Measurements from ENCODE around the gene SEPTIN5.

Gene SEPTIN5

DNA sequence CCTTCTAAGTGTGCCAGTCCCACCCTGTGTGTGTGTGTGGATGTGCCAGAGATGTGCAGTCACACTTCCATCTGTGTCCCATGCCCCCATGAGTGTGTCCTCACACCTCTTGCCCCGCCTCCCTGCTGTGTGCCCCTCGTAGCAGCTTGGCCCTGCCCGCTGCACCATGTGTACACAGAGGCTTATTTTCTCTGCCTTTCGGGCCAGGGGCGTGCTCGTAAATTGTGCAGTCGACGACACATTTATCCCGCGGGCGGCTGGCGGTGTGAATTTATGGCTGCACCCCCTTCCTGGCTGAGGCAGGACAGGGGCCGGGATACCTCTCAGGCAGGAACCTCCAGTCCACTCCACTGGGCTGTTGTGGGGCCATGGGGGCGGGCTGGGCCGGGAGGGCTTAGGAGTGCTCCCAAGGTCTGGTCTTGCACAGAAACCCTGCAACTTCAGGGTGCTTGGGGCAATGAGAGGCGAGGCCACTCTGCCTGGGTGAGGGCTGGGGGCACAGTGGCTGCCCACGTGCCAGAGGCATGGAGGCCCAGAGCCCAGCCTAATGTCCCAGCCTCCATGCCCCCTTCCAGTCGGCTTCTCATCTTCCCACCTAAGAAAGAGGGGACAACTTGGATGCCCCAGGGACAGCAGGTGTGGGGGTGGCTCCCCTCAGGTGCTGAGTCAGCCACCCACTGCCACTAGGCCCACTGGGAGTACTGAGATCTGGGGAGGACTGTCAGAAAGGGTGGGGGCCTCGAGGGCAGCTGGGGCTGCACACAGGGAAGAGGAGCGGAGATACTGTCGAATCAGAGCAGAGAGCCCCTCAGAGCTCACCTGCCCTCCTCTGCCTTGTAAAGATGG, 21.6 kb downstream of the SEPTIN5 start:
- no peak for DNase-seq

DNA sequence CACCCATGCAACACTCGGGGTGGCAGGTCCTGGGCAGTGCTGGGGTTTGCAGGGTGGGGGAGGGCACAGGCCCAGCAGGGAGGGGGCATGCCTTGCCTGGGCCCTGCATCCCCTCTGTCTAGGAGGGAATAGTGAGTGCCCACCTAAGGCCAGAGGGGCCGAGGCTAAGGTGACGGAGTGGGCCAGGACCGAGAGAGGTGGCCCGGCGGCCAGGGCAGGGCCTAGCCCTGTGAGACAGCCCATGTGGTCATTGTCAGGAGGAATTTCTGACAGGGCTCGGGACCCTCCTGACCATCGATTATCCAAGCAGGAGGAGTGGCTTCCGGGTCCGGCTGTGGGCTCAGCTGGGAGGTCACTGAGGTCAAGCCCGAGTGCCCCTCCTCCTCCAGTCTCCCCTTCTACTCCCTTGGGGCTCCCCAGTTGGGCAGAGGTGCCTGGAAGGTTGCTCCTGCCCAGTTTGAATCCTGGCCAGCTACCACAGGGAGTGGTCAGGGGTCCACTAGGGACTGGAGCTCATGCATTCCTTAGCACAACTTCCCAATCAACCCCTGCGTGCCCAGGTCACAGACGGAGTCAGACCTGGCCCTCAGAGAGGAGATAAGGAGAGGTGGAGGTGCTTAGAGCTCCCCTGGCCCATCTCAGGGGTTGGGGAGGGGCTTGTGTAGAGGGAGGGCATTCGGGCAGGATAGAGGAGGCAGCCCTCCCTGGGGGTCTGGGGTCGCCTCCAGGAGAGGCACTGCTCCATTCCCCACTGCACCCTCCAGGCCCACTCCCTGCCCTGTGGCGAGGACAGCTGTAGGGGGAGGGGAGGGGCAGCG, 23.8 kb downstream of the SEPTIN5 start:
- DNase-seq = no peak

DNA sequence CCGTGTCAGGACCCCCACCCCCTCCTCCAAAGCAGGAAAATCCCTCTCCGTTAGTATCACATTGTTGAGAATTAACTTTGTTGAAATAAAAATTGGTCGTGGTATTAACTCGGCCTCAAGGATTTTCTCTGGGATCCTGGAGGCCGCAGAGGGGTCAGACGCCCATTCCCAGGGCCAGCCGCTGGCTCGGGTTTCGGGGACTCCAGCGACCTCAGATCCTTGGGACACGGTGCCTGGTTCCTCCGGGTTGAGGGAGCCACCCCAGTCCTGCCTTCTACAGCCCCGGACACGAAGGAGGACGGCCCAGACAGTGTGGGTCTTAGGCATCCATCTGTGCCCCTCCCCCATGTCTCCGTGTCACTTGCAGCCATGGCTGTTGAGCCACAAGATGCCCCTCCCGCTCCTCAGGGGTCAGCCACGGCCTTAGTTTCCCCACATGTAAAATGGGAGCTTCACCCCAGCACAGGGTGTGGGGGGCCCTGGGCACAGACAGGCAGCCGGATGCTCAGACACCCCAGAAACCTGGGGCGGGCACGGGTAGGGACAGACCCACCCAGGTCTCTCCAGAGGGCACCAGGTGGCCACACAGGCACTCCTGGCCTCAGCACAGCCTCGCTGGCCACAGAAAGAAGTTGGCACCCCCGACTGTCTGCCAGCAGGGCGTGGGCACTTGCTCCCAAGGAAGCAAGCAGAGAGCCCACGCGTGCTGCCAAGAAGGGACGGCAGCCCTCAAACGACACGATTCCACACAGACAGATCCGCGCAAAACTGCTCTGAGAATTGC, 24.6 kb downstream of the SEPTIN5 start:
- no peak for DNase-seq

DNA sequence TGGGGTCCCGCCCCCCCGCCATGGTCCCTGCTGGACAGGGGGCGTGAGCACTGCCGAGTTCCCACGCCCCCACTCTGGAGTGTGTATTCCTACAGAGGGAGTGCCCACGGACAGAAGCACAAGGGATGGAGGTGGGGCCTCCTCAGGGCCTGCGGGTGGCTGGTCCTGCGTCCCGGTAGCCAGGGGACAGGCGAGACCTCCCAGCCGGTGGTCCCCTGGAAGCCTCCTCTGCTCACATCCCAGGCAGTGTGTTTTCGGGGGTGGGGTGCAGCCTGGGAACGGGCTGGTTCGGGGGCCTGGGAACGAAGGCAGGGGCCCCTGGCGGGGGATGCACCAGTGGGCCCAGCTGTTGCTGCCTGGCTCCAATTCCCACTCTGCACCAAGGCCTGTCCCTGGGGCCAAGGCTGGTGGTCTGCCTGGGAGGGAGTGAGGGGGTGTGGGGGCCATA, 25.2 kb downstream of the SEPTIN5 start:
- no peak for DNase-seq

DNA sequence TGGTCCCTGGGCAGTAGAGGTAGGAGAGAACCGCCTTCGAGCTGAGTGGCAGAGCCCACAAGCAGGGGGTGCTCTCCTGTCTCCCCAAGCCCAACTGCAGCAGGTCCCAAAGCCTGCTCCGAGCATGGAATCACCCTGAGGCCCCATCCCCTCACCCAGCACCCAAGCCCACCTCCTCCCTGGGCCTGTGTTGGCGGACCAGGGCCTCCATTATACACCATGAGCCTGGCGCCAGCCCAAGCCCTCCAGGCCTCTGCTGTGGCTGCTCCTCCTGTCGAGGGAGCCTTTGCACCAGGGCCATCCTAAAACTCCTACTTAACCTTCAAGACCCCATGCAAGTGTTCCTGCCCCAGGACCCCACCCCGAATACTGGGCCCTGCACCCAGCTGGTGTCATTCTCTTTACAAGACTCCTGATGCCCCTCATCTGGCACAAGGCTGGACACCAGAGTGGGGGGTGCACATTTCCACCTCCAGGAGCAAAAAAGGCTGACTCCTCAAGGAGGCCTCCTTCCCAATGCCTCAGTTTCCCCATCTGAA, 25.7 kb downstream of the SEPTIN5 start:
- DNase-seq = no peak

DNA sequence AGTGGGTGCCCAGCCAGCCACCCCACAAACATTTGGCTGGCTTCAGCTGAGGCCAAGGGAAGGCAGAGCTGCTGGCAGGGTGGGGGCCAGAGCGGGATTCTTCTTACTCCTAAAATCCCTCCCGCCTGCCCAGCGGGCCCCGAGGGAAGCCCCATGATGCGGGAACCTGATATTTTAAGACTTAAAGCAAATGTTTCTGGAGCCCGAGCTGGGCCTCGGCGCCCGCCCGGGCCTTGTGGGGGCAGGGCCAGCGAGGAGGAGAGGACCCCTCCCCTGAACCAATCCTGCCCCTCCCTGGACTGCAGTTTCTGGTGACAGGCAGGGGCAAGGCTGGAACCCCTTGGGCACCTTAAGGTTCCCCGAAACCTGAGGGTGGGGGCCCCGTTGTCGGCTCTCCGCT, 26.3 kb downstream of the SEPTIN5 start:
- DNase-seq = no peak

DNA sequence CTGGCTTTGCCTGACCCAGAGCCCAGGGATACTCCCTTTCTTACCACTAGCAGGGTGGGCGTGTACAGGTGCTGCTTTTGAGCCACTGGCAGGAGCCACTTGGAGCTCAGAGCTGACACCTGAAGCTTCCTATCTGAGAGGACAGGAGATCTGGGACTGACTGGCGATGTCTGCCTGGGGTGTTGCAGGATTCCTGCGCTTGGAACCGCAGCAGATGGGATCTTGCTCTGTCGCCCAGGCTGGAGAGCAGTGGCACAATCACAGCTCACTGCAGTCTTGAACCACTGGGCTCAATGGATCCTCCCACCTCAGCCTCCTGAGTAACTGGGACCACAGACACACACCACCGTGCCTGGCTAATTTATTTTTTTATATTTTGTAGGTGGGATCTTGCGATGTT, 26.8 kb downstream of the SEPTIN5 start:
- DNase-seq = no peak

DNA sequence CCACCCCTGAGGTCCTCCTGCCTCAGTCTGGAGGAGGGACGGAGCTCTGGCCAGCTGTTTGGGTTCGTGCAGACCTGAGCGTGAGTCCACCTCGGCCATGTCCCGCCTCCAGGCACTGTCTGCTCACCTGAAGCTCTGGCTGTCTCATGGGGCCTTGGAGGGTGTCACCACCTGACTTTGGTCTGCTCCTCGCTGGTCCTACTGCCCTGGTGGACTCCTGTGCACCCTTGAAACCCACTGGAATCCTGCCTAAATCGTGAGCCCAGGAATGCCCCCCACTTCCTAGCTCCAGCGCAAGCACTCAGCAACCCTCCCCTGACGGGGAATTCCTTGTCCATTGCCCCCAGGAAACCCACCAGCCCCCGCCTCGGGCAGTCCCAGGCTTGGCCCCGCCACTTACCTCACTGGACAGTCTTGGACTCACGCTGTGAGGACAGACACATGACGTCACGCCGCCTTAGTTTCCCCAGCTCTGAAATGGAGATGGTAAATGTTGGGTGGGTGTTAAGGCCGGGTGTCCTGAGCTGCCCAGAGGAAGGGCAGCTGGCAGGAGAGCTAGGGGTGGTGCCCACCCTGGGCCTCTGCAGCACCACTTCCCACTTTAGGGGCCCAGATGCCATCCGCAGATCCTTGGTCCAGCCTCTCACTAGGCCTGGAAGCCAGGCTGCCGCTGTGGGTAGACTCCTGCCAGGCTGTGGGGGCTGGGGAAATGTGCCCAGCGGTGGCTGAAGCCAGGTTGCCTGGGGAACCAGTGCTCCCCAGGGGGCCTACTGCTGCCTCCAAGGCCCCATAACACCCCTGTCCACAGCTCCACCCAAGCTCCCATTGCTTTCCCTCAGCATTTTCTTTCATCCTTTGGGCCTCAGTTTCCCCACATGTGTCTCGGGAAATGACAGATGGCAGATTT, 28.1 kb downstream of the SEPTIN5 start:
- no peak for DNase-seq

DNA sequence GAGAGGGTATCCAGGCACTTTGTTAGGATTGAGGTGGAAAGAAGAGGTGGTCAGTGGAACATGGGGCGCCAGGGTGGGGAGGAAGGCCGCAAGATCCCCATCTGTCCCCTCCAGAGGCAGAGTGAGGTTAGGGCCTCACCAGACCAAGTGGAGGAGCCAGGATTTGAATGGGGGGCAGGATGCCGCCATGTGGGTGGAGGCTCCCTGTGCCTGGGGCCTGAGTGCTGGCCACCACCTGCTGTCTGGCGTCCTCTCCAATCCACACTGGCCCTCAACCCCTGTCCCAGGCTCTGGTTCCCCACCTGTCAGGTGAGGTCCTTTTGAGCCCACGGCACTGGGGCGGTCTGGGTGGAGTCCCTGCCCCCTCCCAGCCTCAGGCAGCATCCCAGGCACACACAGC, 28.8 kb downstream of the SEPTIN5 start:
- no peak for DNase-seq

DNA sequence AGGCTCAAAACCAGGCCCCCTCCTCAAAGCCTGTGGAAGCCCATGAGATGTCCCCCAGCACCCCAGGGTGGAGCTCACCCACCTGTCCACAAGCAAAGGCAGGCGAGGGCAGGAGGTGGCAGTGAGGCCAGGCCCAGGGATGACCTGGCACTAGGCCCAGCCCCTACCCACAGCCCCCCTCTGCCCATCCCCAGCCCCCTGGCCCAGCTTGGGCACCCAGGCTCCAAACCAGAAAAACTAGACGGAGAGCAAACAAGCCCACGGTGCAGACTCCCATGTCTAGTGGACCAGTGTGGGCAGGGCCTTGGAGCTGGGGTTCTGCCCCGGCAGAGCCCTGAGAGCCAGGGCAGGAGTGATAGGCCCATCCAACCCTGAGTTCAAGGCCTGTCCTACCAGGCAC, 29.3 kb downstream of the SEPTIN5 start:
- DNase-seq = no peak

DNA sequence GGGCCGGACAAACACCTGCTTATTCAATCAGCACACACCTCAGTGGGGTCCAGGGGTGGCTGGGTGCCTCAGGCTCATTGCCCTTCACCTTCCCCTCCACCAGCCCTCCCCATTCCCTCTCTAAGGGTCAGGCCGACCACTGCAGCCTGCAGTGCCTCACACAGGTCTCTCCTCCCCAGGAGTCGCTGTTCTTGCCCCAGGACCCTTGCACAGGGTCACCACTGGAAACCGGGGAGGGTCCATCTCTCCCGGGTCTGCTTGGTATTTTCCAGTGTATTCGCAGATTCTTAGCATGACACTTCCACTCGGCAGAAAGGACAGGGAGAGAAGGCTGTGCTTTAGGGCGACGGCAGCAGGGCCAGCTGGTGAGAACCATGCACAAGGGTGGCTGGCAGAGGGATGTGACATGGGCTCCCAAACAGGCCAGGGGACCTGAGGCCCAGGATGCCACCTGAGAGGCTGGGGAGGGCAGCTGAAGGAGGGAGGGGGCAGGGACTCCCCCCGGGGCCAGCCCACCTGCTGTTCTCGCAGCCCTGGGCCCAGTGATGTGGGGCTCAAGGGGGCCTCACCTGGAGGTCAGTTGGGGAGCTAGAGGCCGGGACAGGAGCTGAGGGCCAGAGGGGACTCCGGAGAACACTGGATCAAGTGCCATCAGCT, 30.2 kb downstream of the SEPTIN5 start:
- no peak for DNase-seq

DNA sequence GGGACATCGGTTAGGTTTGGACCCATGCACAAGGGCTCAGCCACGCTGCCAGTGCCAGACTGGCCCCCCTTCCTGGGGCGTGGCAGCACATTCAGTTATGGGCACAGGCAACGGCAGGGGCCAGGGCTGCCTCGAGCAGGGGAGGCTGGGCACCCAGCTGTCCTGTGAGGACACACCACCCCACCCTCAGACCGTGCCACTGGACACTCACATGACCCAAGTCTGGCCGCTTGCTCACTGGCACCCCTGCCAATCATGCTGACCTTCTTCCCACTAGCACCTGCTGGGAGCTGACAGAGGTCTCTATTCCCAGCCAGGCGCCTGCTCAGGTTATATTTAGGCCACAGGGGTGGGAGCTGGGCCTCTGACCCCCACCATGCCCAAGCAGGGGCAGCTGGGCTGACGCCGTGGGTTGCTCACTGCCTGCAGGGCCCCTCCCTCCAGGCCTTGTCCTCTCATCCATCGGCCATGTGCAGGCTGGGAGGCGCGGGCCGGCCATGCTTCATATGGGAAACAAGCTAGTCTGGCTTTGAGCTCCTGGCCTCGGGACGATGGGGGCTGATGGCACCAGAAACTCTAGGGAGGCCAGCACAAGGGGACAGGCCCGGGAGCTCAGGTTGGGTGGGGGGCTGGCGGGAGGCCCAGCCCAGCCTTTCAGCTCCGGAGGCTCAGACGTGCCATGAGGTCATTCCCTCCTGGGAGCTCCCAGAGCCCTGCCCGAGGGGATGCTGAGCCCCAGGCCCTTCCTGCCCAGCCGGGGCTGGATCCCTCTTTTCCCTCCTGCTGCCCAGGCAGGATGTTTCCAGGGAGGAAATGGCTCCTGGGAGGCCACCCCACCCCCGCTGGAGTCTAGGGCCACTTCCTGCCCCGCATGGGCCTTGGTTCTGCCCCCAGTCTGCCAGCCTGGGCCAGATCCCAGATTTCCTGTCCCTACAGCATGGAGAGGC, 31.1 kb downstream of the SEPTIN5 start:
- no peak for DNase-seq

DNA sequence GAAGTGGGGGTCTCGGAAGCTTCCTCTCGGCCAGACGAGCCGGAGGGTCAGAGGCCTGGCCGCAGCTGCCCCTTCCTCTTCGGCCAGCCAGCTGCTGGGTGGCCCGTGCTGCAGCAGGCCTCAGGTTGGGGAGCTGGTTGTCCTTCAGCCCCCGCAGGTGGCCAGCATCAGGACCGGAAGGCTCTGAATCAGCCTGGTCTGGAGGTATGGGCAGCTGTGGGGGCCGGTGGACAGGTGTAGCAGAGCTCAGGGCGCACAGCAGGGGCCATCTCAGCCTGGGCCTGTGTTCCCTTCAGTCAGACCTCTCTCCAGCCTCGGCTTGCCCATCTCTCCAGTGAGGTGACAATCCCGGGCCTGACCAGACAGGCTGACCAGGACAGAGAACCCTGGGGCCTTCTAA, 32.4 kb downstream of the SEPTIN5 start:
- DNase-seq = no peak

DNA sequence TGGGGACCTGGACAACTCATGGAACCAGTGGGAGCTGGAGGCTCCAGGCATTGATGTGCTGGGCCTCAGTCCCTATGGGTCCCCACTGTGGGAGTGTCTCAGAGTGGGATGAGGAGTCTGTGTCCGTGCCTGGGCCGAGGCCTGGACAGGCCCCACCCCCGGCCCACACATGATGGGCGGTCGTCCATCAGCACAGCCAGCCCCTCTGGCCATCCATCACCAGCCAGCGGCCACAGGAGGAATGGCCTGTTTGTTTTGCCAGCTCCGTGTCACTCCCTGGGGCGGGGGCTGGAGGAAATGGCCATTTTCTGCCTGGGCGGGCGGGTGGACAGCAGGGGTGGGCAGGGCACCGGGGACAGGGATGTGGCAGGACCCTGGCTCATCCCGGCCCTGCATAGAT, 33.2 kb downstream of the SEPTIN5 start:
- no peak for DNase-seq

DNA sequence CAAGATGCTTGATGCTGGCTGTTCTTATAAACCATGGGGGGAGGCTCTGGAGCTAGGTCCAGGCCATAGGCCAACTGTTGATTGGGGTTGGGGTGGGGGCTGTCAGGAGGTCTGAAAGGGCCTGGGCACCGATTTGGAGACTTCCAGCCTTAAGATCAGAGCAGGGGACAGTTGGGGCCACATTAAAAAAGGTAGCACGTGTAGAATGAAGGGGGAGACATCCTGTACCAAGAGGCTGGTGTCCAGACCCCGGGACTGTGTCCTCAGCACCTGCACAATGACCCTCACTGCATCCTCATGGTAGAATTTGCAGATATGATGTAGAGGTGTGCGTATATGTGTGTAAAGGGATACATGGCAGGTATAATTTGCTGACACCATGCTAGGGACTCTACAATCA, 33.8 kb downstream of the SEPTIN5 start:
- DNase-seq = no peak

DNA sequence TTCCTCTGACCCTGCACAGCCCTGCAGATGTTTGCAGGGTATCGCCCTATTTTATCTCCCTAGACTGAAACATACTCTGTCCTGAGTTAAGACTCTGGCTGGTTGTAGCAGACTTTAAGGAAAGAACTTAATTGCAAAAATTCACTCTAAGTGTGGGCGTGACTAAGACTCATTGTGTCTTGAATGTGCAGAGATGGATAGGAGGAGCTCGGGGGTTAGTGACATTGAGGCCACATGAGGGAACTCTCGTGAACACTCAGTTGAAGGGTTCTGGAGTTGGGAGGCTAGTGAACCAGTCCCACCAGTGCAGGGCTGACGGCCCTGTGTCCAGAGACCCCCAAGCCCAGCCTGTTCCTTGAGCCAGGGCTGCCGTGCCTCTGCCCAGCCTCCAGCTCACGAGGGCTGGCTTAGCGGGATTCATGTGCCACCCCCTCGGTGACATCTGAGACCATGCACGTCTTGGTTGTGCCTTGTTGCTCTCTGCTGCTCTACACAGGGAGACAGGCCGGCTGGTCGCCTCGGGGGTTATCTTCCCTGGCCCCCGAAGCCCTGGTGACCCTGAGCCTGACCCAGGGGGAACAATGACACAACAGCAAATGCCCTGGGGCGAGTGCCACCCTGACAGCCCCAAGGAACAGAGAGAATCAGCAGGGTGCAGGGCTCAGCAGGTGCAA, 34.8 kb downstream of the SEPTIN5 start:
- no peak for DNase-seq

DNA sequence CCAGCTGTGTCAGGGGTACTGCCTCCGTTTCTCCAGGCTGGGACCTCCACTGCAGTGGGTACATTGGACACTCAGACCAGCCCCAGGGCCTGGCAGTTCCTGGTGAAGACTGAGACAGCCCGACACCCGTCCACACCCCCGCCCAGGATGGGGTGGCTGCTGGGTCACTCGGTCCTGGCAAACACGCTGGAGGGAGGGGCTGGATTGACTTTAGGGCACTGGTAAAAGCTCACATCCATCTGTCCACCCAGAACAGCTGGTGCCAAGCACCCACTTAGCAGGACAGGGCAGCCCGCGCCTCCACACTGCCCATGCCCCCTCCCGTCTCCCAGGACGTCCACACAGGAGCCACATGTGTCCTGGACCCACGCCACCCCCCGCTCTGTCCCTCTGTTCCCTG, 35.6 kb downstream of the SEPTIN5 start:
- DNase-seq = no peak

DNA sequence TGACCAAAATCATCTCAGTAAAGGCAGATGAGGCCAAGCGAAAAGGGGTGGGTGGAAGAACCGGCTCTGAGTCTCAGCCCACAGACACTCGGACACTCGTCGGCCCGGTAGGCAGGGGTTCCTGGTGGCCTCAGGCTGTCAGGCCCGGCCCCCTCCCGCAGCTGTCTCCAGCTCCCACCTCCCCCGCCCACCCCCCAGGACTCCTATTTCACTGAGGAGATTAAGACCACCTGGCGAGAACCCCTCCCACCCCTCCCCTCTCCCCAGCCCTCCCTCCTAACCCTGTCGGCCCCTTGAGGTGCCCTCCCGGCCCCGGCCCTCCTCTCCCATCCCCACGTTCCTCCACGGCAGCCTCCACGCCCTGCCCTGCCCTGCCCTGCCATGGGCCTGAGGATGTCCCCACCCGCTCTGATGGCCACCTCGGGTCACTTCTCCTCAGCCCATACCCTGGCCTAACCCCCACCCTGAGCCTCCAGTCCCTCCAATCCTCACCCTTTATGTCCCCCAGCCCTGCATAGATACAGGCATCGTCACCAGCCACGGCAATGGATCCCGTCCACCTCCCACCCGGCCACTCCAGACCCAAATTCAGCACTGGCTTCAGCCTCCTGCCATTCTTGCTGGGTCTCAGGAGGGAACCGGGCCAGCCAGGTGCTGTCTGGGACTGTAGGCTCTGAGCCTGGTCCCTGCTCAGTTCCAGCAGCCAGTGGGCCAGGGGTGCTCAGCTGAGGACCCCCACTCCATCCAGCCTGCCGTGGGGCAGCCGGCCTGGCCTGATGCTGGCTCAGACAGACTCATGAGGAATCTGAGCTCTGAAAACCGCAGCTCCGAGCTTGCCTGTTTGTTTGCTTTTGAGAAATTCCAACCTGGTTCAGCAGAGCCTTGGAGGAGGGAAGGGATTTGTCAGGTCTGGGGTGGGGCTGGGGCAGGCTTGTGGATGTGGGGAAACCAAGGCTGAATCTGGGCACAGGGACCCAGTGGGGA, 36.5 kb downstream of the SEPTIN5 start:
- no peak for DNase-seq
